HepG2 (cell line): Measurements from ENCODE around the gene NYNRIN. TPM values are rescaled to one million over a fixed set of nuclear protein-coding genes. Genes with fewer than 3 reads are reported as not detected.

Experiments used
- ELF3 ChIP-seq: IDR thresholded peaks from 2 replicates; pipeline ENCODE4 v1.6.1; 2016; ENCODE audit warnings: missing genetic modification reagents, missing compliant biosample characterization
- FOXO1 ChIP-seq: sonication (generic); formaldehyde crosslinking; IDR thresholded peaks from 2 replicates; pipeline ENCODE4 v1.4.0; 2020; ENCODE audit warnings: missing genetic modification reagents
- KDM4B ChIP-seq: sonication (generic); formaldehyde crosslinking; IDR thresholded peaks from 2 replicates; pipeline ENCODE4 v1.4.0; 2020; ENCODE audit warnings: missing genetic modification reagents
- MLXIP ChIP-seq: sonication (generic); formaldehyde crosslinking; IDR thresholded peaks from 2 replicates; pipeline ENCODE4 v1.9.0; 2021; ENCODE audit warnings: missing genetic modification reagents, borderline replicate concordance
- PBX2 ChIP-seq: IDR thresholded peaks from 2 replicates; pipeline ENCODE4 v1.6.1; 2016; ENCODE audit warnings: control low read depth
- RFX5 ChIP-seq: IDR thresholded peaks from 2 replicates; pipeline ENCODE4 v1.6.1; 2011; ENCODE audit warnings: low read depth, low read length, improper control_type of control experiment
- ZBTB20 ChIP-seq: sonication (generic); formaldehyde crosslinking; IDR thresholded peaks from 2 replicates; pipeline ENCODE4 v1.8.1; 2023; ENCODE audit warnings: missing genetic modification reagents, low read depth, mild to moderate bottlenecking, borderline replicate concordance
- ZNF883 ChIP-seq: sonication (generic); formaldehyde crosslinking; IDR thresholded peaks from 2 replicates; pipeline ENCODE4 v1.5.1; 2020; ENCODE audit warnings: mild to moderate bottlenecking, missing genetic modification reagents; ENCODE audit errors: not compliant biosample characterization
- polyA plus RNA-seq, 8 experiments: library from polyadenylated mRNA; depleted of rRNA in 3 of 8; stranded (reverse) in 7 of 8; unstranded in 1 of 8; fragments of >200 nt; fragmentation: Illumina TruSeq in 4 of 8; extraction: Trizol in 4 of 8; gene quantifications; 2 replicates each; pipeline versions ENCODE4 v1.2.1 to v1.2.3, GENCODE V29; 2011 to 2016; ENCODE audit warnings: low read depth in 4 of 8, missing spikeins in 1 of 8, mixed read lengths in 1 of 8; ENCODE audit not compliant: insufficient read depth in 1 of 8
- total RNA-seq, 5 experiments: library from RNA; depleted of rRNA; stranded (reverse); fragments of >200 nt; fragmentation: Illumina TruSeq; extraction: Trizol; gene quantifications; 2 replicates each; pipeline ENCODE4 v1.2.3, GENCODE V29; 2016; ENCODE audit warnings: low read depth in 1 of 5
- TF ChIP-seq, protein P1 (sequence below): sonication (generic); formaldehyde crosslinking; IDR thresholded peaks from 2 replicates; pipeline ENCODE4 v1.8.0; 2022; ENCODE audit warnings: mild to moderate bottlenecking, missing genetic modification reagents; ENCODE audit not compliant: insufficient replicate concordance
- TF ChIP-seq, protein P2 (sequence below): sonication (generic); formaldehyde crosslinking; IDR thresholded peaks from one replicate; pipeline ENCODE4 v1.5.1; 2020; ENCODE audit warnings: mild to moderate bottlenecking, missing genetic modification reagents; ENCODE audit errors: not compliant biosample characterization
- TF ChIP-seq, protein P3 (sequence below): sonication (generic); formaldehyde crosslinking; IDR thresholded peaks from 2 replicates; pipeline ENCODE4 v1.5.1; 2020; ENCODE audit warnings: mild to moderate bottlenecking, missing genetic modification reagents, borderline replicate concordance

Gene NYNRIN
- total and polyA plus RNA-seq, 2 of the 13 experiments (the other 11 are each of a cell fraction or from before 2014, with no cell fraction given): 0.63 to 1.1 TPM

DNA sequence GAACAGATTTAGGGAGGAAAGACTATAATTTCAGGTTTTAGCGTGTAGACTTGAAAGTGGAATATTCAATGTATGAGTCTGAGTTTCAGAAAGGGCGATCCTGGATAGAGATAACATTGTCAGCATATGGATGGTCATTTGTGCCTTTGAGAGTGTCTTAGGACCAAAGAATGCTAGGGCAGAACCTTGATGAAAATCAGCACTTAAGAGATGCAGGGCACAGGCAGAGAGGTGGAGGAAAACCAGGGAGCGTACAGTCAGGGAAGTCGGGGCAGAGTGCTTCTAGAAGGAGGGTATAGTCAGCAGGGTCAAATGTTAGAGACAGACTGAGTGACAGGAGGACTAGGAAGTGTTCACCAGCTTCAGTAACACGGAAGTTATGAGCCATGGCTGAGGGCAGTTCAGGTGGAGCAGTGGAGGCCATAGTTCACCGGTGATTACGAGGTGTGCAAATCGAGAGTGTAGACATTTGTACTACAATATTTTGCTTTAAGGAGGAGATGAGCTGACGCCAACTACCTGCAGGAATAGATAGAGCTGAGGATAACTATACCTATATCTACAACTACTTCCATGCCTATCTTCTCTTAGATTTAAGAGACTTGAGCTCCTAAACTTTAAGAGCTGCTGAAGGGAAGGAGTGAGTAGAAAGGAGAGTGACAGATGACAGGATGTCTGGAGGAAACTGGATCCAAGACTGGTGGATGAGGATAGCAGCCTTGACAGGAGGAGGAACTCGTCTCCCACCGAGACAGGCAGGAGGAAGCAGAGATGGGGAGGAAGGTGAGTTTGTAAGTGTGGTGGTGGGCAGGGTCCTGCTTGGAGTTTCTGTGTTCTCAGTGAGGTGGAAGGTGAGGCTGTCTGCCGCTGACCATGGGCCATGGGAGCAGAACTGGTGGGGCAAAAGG, 24.1 kb downstream of the NYNRIN start (continued):
- TF ChIP-seq RFX5: no peak
- no peak for TF ChIP-seq MLXIP (CRISPR knock-in tag)
- TF ChIP-seq ZBTB20 (CRISPR knock-in tag): 0 out of 2 replicates have a peak, but pooled peaks have one; percentile 84
- TF ChIP-seq ZNF883: peak; percentile 80
- TF ChIP-seq FOXO1 (CRISPR knock-in tag): peak; percentile 47; the same call in 1 of the 2 replicates
- TF ChIP-seq KDM4B: peak; percentile 49; the same call in 1 of the 2 replicates
- peak; percentile 98 for TF ChIP-seq ELF3
- peak; percentile 63 for TF ChIP-seq PBX2 (CRISPR knock-in tag)
- TF ChIP-seq, protein P1, sequence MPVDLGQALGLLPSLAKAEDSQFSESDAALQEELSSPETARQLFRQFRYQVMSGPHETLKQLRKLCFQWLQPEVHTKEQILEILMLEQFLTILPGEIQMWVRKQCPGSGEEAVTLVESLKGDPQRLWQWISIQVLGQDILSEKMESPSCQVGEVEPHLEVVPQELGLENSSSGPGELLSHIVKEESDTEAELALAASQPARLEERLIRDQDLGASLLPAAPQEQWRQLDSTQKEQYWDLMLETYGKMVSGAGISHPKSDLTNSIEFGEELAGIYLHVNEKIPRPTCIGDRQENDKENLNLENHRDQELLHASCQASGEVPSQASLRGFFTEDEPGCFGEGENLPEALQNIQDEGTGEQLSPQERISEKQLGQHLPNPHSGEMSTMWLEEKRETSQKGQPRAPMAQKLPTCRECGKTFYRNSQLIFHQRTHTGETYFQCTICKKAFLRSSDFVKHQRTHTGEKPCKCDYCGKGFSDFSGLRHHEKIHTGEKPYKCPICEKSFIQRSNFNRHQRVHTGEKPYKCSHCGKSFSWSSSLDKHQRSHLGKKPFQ (CRISPR knock-in tag): no peak
- TF ChIP-seq, protein P2, sequence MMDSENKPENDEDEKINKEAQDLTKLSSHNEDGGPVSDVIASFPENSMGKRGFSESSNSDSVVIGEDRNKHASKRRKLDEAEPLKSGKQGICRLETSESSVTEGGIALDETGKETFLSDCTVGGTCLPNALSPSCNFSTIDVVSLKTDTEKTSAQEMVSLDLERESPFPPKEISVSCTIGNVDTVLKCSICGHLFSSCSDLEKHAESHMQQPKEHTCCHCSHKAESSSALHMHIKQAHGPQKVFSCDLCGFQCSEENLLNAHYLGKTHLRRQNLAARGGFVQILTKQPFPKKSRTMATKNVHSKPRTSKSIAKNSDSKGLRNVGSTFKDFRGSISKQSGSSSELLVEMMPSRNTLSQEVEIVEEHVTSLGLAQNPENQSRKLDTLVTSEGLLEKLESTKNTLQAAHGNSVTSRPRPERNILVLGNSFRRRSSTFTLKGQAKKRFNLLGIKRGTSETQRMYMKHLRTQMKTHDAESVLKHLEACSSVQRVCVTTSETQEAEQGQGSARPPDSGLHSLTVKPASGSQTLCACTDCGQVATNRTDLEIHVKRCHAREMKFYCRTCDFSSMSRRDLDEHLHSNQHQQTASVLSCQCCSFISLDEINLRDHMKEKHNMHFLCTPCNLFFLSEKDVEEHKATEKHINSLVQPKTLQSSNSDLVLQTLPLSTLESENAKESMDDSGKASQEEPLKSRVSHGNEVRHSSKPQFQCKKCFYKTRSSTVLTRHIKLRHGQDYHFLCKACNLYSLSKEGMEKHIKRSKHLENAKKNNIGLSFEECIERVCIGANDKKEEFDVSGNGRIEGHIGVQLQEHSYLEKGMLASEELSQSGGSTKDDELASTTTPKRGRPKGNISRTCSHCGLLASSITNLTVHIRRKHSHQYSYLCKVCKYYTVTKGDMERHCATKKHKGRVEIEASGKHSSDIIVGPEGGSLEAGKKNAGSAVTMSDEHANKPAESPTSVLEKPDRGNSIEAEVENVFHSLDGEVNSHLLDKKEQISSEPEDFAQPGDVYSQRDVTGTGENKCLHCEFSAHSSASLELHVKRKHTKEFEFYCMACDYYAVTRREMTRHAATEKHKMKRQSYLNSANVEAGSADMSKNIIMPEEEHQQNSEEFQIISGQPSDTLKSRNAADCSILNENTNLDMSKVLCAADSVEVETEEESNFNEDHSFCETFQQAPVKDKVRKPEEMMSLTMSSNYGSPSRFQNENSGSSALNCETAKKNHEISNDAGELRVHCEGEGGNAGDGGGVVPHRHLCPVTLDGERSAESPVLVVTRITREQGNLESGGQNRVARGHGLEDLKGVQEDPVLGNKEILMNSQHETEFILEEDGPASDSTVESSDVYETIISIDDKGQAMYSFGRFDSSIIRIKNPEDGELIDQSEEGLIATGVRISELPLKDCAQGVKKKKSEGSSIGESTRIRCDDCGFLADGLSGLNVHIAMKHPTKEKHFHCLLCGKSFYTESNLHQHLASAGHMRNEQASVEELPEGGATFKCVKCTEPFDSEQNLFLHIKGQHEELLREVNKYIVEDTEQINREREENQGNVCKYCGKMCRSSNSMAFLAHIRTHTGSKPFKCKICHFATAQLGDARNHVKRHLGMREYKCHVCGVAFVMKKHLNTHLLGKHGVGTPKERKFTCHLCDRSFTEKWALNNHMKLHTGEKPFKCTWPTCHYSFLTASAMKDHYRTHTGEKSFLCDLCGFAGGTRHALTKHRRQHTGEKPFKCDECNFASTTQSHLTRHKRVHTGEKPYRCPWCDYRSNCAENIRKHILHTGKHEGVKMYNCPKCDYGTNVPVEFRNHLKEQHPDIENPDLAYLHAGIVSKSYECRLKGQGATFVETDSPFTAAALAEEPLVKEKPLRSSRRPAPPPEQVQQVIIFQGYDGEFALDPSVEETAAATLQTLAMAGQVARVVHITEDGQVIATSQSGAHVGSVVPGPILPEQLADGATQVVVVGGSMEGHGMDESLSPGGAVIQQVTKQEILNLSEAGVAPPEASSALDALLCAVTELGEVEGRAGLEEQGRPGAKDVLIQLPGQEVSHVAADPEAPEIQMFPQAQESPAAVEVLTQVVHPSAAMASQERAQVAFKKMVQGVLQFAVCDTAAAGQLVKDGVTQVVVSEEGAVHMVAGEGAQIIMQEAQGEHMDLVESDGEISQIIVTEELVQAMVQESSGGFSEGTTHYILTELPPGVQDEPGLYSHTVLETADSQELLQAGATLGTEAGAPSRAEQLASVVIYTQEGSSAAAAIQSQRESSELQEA (CRISPR knock-in tag): peak; percentile 28
- TF ChIP-seq, protein P3, sequence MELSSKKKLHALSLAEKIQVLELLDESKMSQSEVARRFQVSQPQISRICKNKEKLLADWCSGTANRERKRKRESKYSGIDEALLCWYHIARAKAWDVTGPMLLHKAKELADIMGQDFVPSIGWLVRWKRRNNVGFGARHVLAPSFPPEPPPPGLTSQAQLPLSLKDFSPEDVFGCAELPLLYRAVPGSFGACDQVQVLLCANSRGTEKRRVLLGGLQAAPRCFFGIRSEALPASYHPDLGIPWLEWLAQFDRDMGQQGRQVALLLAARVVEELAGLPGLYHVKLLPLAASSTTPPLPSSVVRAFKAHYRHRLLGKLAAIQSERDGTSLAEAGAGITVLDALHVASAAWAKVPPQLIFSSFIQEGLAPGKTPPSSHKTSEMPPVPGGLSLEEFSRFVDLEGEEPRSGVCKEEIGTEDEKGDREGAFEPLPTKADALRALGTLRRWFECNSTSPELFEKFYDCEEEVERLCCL (CRISPR knock-in tag): no peak; the same call in 1 of the 2 replicates
